Ascending aorta (tissue), 2 donors: ENCODE results near the gene TMEM220. TPM values are rescaled to one million over a fixed set of nuclear protein-coding genes. Genes with fewer than 3 reads are reported as not detected.

Experiments used
- DNase-seq, 2 donors: peaks; one replicate each; pipeline ENCODE4 v3.0.0-alpha.2; 2019; ENCODE audit warnings: low spot score in 2 of 2
- H3K27ac ChIP-seq, 2 donors: fragments of 200-600 bp; sonication (generic); one replicate each; pipeline ENCODE4 v1.5.1; 2016 to 2017; ENCODE audit warnings: mild to moderate bottlenecking in 1 of 2
- H3K27me3 ChIP-seq: fragments of 200-600 bp; sonication (generic); one replicate; pipeline ENCODE4 v1.5.1; 2017
- H3K36me3 ChIP-seq, 2 donors: fragments of 200-600 bp; sonication (generic); one replicate each; pipeline ENCODE4 v1.5.1; 2016
- H3K4me1 ChIP-seq, 2 donors: fragments of 200-600 bp; sonication (generic); one replicate each; pipeline ENCODE4 v1.5.1; 2016 to 2017; ENCODE audit warnings: mild to moderate bottlenecking in 1 of 2
- H3K4me3 ChIP-seq, 2 donors: fragments of 200-600 bp; sonication (generic); one replicate each; pipeline ENCODE4 v1.5.1; 2016 to 2017; ENCODE audit warnings: mild to moderate bottlenecking in 1 of 2
- H3K9me3 ChIP-seq, 2 donors: fragments of 200-600 bp; sonication (generic); one replicate each; pipeline ENCODE4 v1.5.1; 2016
- CTCF ChIP-seq, 3 experiments: fragments of 200-600 bp in 2 of 3; fragments of 450-650 bp in 1 of 3; sonication (generic) in 2 of 3; IDR thresholded peaks; one replicate each; pipeline ENCODE4 v1.5.1; 2016 to 2019; ENCODE audit warnings: antibody characterized with exemption in 3 of 3, mild to moderate bottlenecking in 1 of 3, moderate library complexity in 1 of 3
- intact Hi-C: fragments of 100-400 bp; cut with DNase I; formaldehyde crosslinking; loops from one replicate; pipeline ENCODE4 v1.15.1; 2023
- total RNA-seq: library from RNA; depleted of rRNA; stranded (reverse); fragments of >200 nt; gene quantifications from one replicate; pipeline ENCODE4 v1.1.0, GENCODE V29; 2016

Gene TMEM220
- total RNA-seq, 1 donor from 2014 or later: 0.53 TPM

- no peak overlapping the region for H3K27ac ChIP-seq
- peaks cover 0 to 7% of the 10 kb centered on the region in 2 donors for H3K9me3 ChIP-seq
- H3K27me3 ChIP-seq: no peaks in the 10 kb centered on the region
- H3K36me3 ChIP-seq: peaks cover 0 to 5% of the 10 kb centered on the region in 2 donors
- no peak for TF ChIP-seq CTCF (IDR thresholded peaks at IDR 0.05)
- no peak for DNase-seq
- intact Hi-C loops: no loop called here
- H3K4me3 ChIP-seq: no peak overlapping the region
- no peaks in the 10 kb centered on the region for H3K4me1 ChIP-seq
These were observed 40.0 kb upstream of the TMEM220 start for GRCh38 chr17:10769840-10770239.

GRCh38 chr17:10768750-10769251 is 39.0 kb upstream of the TMEM220 start:
- no peaks in the 10 kb centered on the region for H3K27me3 ChIP-seq
- H3K27ac ChIP-seq: no peak overlapping the region
- no peak for TF ChIP-seq CTCF (IDR thresholded peaks at IDR 0.05)
- H3K9me3 ChIP-seq: peaks cover 0 to 7% of the 10 kb centered on the region in 2 donors
- H3K4me1 ChIP-seq: no peaks in the 10 kb centered on the region
- no peak overlapping the region for H3K4me3 ChIP-seq
- DNase-seq: no peak
- intact Hi-C loops: no loop called here
- peaks cover 0 to 5% of the 10 kb centered on the region in 2 donors for H3K36me3 ChIP-seq

GRCh38 chr17:10767232-10767631 is 37.4 kb upstream of the TMEM220 start:
- Histone ChIP-seq H3K27me3 (no peaks in the 10 kb centered on the region), H3K27ac (no peak overlapping the region), H3K36me3 (peaks cover 0 to 5% of the 10 kb centered on the region in 2 donors), H3K4me1 (no peaks in the 10 kb centered on the region), H3K4me3 (no peak overlapping the region), H3K9me3 (peaks cover 0 to 3% of the 10 kb centered on the region in 2 donors)
- DNase-seq: no peak
- no peak for TF ChIP-seq CTCF (IDR thresholded peaks at IDR 0.05)
- intact Hi-C loops: no loop called here

GRCh38 chr17:10762037-10762436 is 32.2 kb upstream of the TMEM220 start:
- no peaks in the 10 kb centered on the region for H3K36me3 ChIP-seq
- H3K9me3 ChIP-seq: no peaks in the 10 kb centered on the region
- no peak for DNase-seq
- intact Hi-C loops: no loop called here
- no peaks in the 10 kb centered on the region for H3K27me3 ChIP-seq
- H3K4me3 ChIP-seq: no peak overlapping the region
- TF ChIP-seq CTCF (IDR thresholded peaks at IDR 0.05): no peak
- no peak overlapping the region for H3K27ac ChIP-seq
- H3K4me1 ChIP-seq: no peaks in the 10 kb centered on the region

GRCh38 chr17:10761281-10761680 is 31.5 kb upstream of the TMEM220 start:
- Histone ChIP-seq H3K4me3 (no peak overlapping the region), H3K9me3 (no peaks in the 10 kb centered on the region), H3K4me1 (no peaks in the 10 kb centered on the region), H3K27ac (no peak overlapping the region), H3K36me3 (no peaks in the 10 kb centered on the region), H3K27me3 (no peaks in the 10 kb centered on the region)
- DNase-seq: no peak
- TF ChIP-seq CTCF (IDR thresholded peaks at IDR 0.05): no peak
- intact Hi-C loops: no loop called here

GRCh38 chr17:10758062-10758461 is 28.2 kb upstream of the TMEM220 start:
- no peaks in the 10 kb centered on the region for H3K36me3 ChIP-seq
- H3K4me1 ChIP-seq: no peaks in the 10 kb centered on the region
- DNase-seq: no peak
- no peak overlapping the region for H3K27ac ChIP-seq
- H3K4me3 ChIP-seq: no peak overlapping the region
- no peaks in the 10 kb centered on the region for H3K9me3 ChIP-seq
- intact Hi-C loops: no loop called here
- no peaks in the 10 kb centered on the region for H3K27me3 ChIP-seq
- TF ChIP-seq CTCF (IDR thresholded peaks at IDR 0.05): no peak
